H1 (cell line): ENCODE measurements around the gene TMEM222.

Source experiments
- CEBPB ChIP-seq: IDR thresholded peaks from 2 replicates; pipeline ENCODE4 v1.6.1; 2012; ENCODE audit warnings: low read depth, low read length
- CTCF ChIP-seq, 3 experiments: IDR thresholded peaks; 1 replicate in 2 of 3; 2 replicates in 1 of 3; pipeline versions ENCODE4 v1.5.1 to v1.6.1; 2011; ENCODE audit warnings: low read length in 3 of 3, mild to moderate bottlenecking in 3 of 3, inconsistent platforms in 2 of 3, low read depth in 1 of 3, moderate library complexity in 1 of 3; ENCODE audit not compliant: insufficient read depth in 1 of 3; ENCODE audit errors: control extremely low read depth in 1 of 3
- KDM4A ChIP-seq: IDR thresholded peaks from one replicate; pipeline ENCODE4 v1.7.1; 2012; ENCODE audit warnings: low read depth, mild to moderate bottlenecking, moderate library complexity, low read length, inconsistent platforms; ENCODE audit not compliant: severe bottlenecking

GRCh38 chr1:27372022-27372807, 50.3 kb downstream of the TMEM222 start:
- TF ChIP-seq CTCF (IDR thresholded peaks at IDR 0.05; ENCODE audit: control extremely low read depth in 1 of 3, insufficient read depth in 1 of 3, low read depth in 1 of 3, low read length in 3 of 3) (no peak), CEBPB (no peak), KDM4A (no peak)
